Mesodermal cell (in vitro differentiated cells): ENCODE data around the gene SGSM2.

Experiments used
- H3K27ac ChIP-seq: 2 replicates; pipeline ENCODE4 v1.7.0; 2013; ENCODE audit warnings: mild to moderate bottlenecking, low read depth, low read length, moderate library complexity; ENCODE audit not compliant: severe bottlenecking
- H3K36me3 ChIP-seq: 2 replicates; pipeline ENCODE4 v1.7.1; 2013; ENCODE audit warnings: mild to moderate bottlenecking, low read length, moderate library complexity; ENCODE audit not compliant: control insufficient read depth, insufficient read depth
- H3K4me1 ChIP-seq: one replicate; pipeline ENCODE4 v1.7.1; 2013; ENCODE audit warnings: mild to moderate bottlenecking, low read length; ENCODE audit not compliant: insufficient read depth, control insufficient read depth, poor library complexity, severe bottlenecking
- H3K4me3 ChIP-seq: 2 replicates; pipeline ENCODE4 v1.7.0; 2013; ENCODE audit warnings: low read length, control low read depth, mild to moderate bottlenecking; ENCODE audit not compliant: insufficient read depth, poor library complexity, severe bottlenecking; ENCODE audit errors: extremely low read depth
- H3K9me3 ChIP-seq: 2 replicates; pipeline ENCODE4 v1.7.1; 2013; ENCODE audit warnings: mild to moderate bottlenecking, low read length, moderate library complexity; ENCODE audit not compliant: control insufficient read depth
- WGBS, 2 experiments: methylation state at CpG; one replicate each; pipeline ENCODE4 v1.1.5; 2013; ENCODE audit warnings: missing lambda C conversion rate in 2 of 2; ENCODE audit not compliant: insufficient coverage in 2 of 2; 5-methylcytosine and 5-hydroxymethylcytosine counted together

SGSM2 gene

DNA sequence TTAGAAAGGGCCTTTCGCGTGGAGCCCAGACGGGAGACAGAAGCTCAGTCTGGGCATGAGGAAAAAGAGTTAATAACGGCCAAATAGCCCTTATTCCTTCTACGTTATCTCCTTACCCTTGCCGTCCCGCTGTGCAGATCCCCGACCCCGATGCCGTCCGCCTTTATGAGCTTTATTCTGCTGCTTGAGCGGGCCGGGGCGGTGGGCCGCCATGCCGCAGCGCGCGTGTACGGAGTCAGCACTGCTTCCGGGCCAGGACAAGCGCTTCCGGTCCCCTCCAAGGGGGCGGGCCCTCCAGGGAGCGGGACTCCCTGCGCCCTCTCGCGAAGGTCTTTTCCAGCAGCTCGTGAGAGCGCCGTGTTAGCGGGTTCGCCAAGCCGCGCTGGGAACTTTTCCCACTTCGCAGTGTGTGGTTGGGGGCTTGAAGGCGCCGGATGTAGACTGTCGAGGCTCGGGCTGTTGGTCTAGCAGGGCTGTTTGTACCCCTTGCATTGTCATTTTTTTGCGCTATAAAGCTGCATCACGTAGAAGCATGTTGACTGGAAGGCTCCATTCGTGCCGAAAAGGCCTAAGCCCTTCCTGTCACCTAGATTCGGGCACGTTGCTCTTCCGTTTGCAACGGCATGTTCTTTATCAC, 968 bp upstream of the SGSM2 start, which contains the start of gene TSR1:
Gene TSR1 (minus strand): TSS at position 243 of the 637 bp plus-strand sequence. CDS start 30 bp downstream, at position 213.
- peak within 1 kb of the TSS; percentile 88 for H3K4me3 ChIP-seq
- peak within 1 kb of the TSS; percentile 74 for H3K27ac ChIP-seq
- peaks cover 16% of the 10 kb centered on the region for H3K4me1 ChIP-seq
- H3K9me3 ChIP-seq = no peaks in the 10 kb centered on the region
- 1% methylated on average over 44 to 46 of the region's 48 CpGs for WGBS, 2 experiments
- peaks cover 45% of the 10 kb centered on the region for H3K36me3 ChIP-seq

DNA sequence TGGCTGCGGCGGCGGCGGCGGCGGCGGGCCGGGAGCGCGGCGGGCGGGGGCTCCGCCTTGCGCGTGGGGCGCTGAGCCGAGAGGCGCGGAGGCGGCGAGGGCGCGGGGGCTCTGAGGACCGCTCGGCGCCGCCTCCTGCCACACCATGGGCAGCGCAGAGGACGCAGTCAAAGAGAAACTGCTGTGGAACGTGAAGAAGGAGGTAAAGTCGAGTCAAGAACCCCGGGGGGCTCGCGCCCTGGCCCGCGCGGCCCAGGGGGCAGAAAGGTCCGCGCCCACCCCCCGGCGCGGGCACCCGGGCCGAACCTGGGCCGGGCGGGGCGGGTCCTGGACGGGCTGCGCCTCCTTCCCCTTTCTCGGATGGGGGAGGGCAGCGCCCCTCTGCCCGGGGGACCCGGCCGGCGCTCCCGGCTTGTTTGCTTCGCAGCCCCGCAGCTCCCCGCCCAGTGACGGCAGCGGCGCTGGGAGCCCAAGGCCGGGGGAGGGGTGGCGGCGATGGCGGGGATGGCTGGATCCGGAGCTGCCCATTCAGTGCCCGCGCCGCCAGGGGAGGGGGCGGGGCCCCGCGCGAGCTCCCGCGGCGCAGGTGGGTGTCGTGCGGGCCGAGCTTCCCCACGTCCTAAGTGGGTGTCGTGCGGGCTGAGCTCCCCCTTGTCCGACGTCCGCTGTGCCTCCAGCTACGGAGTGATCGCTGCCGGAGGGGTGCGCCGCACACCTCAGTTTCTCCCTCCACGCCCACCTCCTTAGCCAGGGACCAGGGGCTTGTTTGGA, 428 bp downstream of the SGSM2 start:
- Histone ChIP-seq H3K27ac (peak overlapping the region; percentile 59), H3K4me3 (peak overlapping the region; percentile 88), H3K9me3 (no peaks in the 10 kb centered on the region), H3K36me3 (peaks cover 37% of the 10 kb centered on the region), H3K4me1 (peaks cover 16% of the 10 kb centered on the region)
- 0 to 1% methylated on average over 65 to 68 of the region's 92 CpGs for WGBS, 2 experiments

DNA sequence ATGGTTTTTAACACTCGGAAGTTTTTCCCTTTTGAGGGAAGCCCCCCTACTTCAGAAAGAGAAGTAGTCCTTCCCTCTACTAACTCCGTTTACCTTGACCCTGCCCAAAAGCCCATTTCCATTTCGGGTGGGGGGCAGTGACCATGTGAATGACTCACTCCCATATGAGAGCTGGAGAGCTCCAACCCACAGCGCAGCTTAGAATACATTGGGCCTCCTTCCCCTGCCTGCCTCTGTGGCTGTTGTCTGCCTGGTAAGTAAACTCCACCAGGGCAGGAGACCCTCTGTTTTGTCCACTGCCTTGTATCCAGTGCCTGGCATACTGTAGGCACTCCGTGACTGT, 985 bp downstream of the SGSM2 start:
- Histone ChIP-seq H3K36me3 (peaks cover 33% of the 10 kb centered on the region), H3K27ac (peak overlapping the region; percentile 3), H3K4me1 (peaks cover 16% of the 10 kb centered on the region), H3K4me3 (peak overlapping the region; percentile 88), H3K9me3 (no peaks in the 10 kb centered on the region)
- WGBS, 2 experiments = 28% methylated on average over 4 of the region's 5 CpGs; no CpG with 5 or more reads in 1 of the 2 experiments

DNA sequence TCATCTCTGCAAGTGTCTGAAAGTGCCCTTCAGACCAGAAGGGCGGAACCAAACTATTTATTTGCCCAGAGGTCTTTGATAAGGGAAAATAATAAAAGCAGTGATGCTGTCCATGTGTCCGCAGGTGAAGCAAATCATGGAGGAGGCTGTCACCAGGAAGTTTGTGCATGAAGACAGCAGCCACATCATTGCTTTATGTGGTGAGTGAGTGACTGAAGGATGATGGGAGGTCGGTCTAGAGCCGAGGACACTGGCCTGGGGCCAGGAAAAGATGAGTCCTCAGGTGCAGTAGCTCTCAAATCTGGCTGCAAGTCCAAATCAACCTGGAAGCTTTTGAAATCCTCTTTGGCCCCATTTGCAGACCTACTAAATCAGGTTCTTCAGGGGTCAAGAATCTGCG, 6.1 kb downstream of the SGSM2 start:
- no peaks in the 10 kb centered on the region for H3K9me3 ChIP-seq
- H3K27ac ChIP-seq = no peak overlapping the region
- WGBS, 2 experiments = 91 to 93% methylated on average over 4 to 5 of the region's 5 CpGs
- no peak overlapping the region for H3K4me3 ChIP-seq
- H3K4me1 ChIP-seq = peaks cover 17% of the 10 kb centered on the region
- H3K36me3 ChIP-seq = peaks cover 28% of the 10 kb centered on the region

DNA sequence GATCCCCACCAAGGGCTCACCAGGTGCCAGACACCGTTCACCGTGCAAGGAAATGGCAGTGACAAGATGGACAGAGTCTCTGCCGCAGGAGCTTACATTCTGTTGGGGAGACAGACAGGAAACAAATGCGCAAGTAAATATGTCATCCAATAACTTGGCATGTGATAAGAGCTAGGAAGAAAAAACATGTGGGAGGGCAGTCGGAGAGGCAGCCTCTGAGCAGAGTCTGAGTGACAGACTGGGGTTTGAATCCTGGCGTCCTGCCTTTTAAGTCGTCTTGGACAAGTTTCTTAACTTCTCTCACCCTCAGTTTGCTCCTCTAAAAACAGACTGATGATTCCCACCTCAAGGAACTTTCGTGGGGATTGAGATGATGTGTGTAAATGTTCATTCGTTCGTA, 7.2 kb downstream of the SGSM2 start:
- H3K36me3 ChIP-seq = peaks cover 25% of the 10 kb centered on the region
- peaks cover 13% of the 10 kb centered on the region for H3K4me1 ChIP-seq
- no peak overlapping the region for H3K4me3 ChIP-seq
- no peak overlapping the region for H3K27ac ChIP-seq
- WGBS, 2 experiments = 90 to 92% methylated on average over 5 to 6 of the region's 10 CpGs
- no peaks in the 10 kb centered on the region for H3K9me3 ChIP-seq

DNA sequence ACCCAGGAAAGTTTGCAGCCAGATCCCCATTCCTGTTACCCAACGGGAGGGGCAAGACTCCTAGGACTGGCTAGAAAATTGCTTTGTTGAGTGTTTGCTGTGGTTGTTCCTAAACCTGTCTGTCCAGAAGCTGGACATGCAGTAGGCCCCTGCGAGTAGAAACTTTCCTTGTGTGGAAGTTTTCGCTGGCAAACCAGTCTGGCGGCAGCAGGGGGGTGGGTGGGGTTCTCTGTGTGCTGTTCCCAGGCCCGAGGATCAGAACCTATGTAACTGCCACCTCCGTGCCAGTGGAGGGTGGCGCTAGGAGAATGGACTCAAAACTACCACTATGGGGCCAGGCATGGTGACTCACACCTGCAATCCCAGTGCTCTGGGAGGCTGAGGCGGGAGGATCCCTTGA, 9.2 kb downstream of the SGSM2 start:
- no peak overlapping the region for H3K4me3 ChIP-seq
- no peaks in the 10 kb centered on the region for H3K9me3 ChIP-seq
- no peak overlapping the region for H3K27ac ChIP-seq
- H3K36me3 ChIP-seq = peaks cover 26% of the 10 kb centered on the region
- 96 to 100% methylated on average over 7 to 8 of the region's 8 CpGs for WGBS, 2 experiments
- peaks cover 13% of the 10 kb centered on the region for H3K4me1 ChIP-seq

DNA sequence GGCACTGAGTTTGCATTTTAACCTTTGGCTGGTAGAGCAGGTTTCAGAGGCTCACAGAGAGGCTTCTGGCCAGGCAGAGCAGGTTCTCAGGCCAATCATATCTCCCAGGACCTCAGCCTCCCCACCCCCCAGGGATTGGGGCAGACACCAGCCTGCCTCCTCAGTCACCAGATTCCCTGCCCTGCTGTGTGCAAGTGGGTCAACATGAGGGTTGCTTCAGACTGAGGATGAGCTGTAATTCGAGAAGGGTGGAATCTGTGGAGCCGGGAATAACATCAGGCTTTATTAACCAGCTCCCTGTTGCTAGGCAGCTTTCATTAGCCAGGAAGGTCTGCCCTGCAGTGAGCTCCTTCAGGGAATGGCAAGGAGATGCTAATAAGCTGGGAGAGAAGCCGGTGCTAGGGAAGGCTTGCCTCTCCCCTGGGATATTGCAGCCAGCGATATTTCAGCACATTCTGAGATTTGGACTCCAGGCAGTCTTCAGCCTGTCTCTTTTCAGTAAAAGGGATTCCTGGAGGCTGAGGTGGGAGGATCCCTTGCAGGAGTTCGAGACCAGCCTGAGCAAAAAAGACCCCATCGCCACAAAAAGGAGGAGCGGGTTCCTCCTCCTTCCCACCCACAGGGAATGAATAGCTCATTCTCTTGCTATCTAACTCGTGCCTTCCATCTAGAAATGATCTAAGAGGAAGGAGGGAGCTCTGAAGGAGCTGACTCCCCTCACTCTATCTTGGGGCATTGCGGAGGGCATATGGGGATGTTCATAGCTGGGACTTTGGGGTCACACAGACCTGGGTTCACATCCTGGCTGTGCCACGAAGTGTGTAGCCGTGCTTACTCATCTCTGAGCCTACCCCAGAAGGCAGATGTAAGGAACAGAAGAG, 10.7 kb downstream of the SGSM2 start:
- H3K36me3 ChIP-seq = peaks cover 21% of the 10 kb centered on the region
- peaks cover 13% of the 10 kb centered on the region for H3K4me1 ChIP-seq
- H3K27ac ChIP-seq = peak overlapping the region; percentile 85
- no peaks in the 10 kb centered on the region for H3K9me3 ChIP-seq
- WGBS, 2 experiments = 28 to 33% methylated on average over 8 to 9 of the region's 11 CpGs
- no peak overlapping the region for H3K4me3 ChIP-seq

DNA sequence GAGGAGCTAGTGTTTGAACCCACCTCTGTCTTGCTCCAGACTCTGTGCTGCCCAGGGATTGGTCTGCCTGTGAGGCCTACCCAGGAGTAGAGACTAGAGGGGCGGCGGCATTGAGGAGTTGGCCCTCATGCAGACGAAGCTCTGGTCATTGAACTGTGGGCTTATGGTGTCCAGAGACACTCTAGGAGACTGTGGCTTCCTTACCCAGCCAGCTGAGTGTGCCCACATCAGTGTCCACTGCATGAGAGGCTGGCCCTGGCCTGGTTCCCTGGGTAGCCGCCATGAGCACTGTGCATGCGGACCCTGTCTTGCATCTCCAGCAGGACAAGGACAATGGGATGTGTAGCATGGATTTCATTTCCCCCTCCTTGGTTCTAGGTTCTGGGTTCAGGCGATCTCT, 14.0 kb downstream of the SGSM2 start:
- Histone ChIP-seq H3K4me3 (no peak overlapping the region), H3K36me3 (peaks cover 4% of the 10 kb centered on the region), H3K4me1 (peaks cover 13% of the 10 kb centered on the region), H3K9me3 (no peaks in the 10 kb centered on the region), H3K27ac (no peak overlapping the region)
- 98 to 99% methylated on average over 6 of the region's 6 CpGs for WGBS, 2 experiments

DNA sequence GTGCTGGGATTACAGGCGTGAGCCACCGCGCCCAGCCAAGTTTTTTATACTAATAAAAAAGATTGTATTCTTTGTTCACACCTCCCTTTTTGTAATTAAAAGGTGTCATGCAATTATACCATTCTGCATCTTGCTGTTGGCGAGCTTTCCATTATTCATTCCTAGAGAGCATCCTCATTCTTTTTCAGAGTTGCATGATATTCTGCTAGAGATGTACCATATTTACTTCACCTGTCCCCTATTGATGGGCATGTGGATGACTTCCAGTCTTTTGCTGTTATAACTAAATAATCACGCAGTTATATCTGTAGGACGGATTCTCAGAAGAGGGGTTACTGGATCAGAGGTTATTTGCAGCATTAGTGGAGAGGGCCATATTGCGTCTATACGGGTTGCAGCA, 17.0 kb downstream of the SGSM2 start:
- H3K9me3 ChIP-seq = no peaks in the 10 kb centered on the region
- WGBS, 2 experiments = 83 to 96% methylated on average over 3 to 4 of the region's 8 CpGs
- H3K4me3 ChIP-seq = no peak overlapping the region
- H3K36me3 ChIP-seq = peaks cover 4% of the 10 kb centered on the region
- H3K27ac ChIP-seq = no peak overlapping the region
- peaks cover 3% of the 10 kb centered on the region for H3K4me1 ChIP-seq

DNA sequence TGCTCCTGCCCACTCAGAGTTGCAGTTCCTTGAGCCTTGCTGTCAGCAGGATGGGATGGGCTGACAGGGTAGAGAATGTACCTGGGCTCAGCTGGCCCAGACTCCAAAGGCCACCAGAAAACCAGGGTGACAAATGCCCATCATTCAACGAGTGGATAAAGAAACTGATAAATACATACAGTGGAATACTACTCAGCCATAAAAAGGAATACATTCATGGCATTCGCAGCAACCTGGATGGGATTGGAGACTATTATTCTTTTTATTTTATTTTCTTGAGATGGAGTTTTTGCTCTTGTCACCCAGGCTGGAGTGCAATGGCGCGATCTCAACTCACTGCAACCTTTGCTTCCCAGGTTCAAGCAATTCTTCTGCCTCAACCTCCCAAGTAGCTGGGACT, 19.9 kb downstream of the SGSM2 start:
- Histone ChIP-seq H3K4me3 (no peak overlapping the region), H3K9me3 (no peaks in the 10 kb centered on the region), H3K36me3 (peaks cover 18% of the 10 kb centered on the region), H3K4me1 (peaks cover 5% of the 10 kb centered on the region), H3K27ac (no peak overlapping the region)
- WGBS, 2 experiments = 86 to 94% methylated on average over 2 of the region's 4 CpGs
